ENCODE data around the gene CST6. TPM values are rescaled to one million over a fixed set of nuclear protein-coding genes. Genes with fewer than 3 reads are reported as not detected.

The CST6 gene
- total RNA-seq, 1 donor: 2.9 TPM

DNA sequence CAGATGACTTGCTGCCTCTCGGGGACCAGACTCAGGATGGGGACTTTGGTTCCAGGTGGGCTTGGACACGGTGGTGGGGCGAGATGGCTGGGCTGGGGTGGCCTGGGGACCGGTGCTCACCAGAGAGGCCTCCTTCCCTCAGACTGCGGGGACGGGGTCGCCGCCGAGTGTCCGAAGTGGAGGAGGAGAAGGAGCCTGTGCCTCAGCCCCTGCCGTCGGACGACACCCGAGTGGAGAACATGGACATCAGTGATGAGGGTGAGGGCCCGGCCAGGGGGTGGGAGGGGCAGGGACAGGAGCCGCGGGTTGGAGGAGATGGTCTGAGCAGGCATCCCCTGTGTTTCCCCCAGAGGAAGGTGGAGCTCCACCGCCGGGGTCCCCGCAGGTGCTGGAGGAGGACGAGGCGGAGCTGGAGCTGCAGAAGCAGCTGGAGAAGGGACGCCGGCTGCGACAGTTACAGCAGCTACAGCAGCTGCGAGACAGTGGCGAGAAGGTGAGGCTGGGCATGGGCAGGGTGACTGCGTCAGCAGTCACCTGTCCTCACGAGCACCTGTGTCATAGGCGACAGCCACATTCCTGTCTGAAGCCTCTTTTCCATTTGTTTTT is 44.4 kb upstream of the CST6 start:
- Histone ChIP-seq H2AFZ (ENCODE audit: low read length) (no peak overlapping the region), H3K36me3 (ENCODE audit: insufficient read depth, low read length) (peaks cover 67% of the 10 kb centered on the region), H3K9me3 (ENCODE audit: low read depth, low read length) (no peaks in the 10 kb centered on the region), H3K4me2 (ENCODE audit: insufficient read depth, low read length) (no peak overlapping the region), H4K20me1 (ENCODE audit: insufficient read depth, low read length) (peaks cover 23% of the 10 kb centered on the region), H3K27me3 (ENCODE audit: insufficient read depth, low read length) (no peaks in the 10 kb centered on the region), H3K27ac (ENCODE audit: low read depth, low read length) (no peak overlapping the region), H3K79me2 (ENCODE audit: insufficient read depth, low read length) (peaks cover 52% of the 10 kb centered on the region), H3K4me3 (ENCODE audit: insufficient read depth, low read length) (no peak overlapping the region), H3K4me1 (ENCODE audit: insufficient read depth, low read length) (peaks cover 14% of the 10 kb centered on the region)
- TF ChIP-seq, protein P1, sequence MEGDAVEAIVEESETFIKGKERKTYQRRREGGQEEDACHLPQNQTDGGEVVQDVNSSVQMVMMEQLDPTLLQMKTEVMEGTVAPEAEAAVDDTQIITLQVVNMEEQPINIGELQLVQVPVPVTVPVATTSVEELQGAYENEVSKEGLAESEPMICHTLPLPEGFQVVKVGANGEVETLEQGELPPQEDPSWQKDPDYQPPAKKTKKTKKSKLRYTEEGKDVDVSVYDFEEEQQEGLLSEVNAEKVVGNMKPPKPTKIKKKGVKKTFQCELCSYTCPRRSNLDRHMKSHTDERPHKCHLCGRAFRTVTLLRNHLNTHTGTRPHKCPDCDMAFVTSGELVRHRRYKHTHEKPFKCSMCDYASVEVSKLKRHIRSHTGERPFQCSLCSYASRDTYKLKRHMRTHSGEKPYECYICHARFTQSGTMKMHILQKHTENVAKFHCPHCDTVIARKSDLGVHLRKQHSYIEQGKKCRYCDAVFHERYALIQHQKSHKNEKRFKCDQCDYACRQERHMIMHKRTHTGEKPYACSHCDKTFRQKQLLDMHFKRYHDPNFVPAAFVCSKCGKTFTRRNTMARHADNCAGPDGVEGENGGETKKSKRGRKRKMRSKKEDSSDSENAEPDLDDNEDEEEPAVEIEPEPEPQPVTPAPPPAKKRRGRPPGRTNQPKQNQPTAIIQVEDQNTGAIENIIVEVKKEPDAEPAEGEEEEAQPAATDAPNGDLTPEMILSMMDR (IDR thresholded peaks at IDR 0.05; ENCODE audit: extremely low read depth, low read depth, low read length): no peak
- peak; percentile 46 for DNase-seq (ENCODE audit: insufficient read length, low spot score, missing footprints)

DNA sequence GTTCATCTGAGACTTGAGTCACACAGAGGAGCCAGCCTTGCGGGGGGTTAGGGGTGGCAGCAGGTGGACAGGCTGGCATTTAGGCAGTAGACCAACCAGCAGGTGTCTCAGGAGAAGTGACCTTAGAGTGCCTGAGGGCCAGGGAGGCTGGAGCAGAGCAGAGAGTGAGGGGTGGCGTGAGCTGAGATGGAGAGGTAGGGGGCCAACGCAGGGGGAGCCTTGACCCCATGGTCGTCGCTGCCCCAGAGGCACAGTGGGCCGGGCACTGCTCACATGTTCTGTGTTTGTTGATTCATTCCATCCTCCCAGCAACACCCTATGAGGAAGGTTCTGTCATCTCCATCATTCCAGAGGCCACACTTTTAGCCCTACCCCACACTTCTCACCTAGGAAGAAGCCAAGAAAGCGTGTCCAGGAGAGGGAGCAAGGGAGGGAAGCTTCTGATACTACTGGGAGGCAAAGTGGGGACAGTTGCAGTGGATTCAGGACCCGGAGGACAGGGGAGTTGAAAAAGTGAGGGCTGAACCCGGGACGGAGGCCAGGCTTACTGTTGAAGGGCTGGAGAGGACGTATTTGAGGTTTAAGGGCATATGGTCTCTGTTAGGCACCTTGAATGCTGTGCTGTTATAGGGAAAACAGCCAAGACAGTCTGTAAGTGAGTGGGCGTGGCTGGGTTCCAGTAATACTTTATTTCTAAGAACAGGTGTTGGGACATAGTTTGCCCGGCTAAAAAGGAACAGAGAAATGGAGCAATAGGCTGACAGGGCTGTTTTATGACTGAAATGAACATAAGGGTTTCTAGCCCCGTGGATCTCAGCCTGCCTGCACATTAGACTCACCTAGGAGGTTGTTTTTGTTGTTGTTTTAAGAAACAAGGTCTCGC is 43.0 kb upstream of the CST6 start:
- Histone ChIP-seq H3K4me1 (ENCODE audit: insufficient read depth, low read length) (peaks cover under 1% of the 10 kb centered on the region), H3K9me3 (ENCODE audit: low read depth, low read length) (no peaks in the 10 kb centered on the region), H3K27ac (ENCODE audit: low read depth, low read length) (no peak overlapping the region), H3K27me3 (ENCODE audit: insufficient read depth, low read length) (no peaks in the 10 kb centered on the region), H3K79me2 (ENCODE audit: insufficient read depth, low read length) (peaks cover 38% of the 10 kb centered on the region), H3K36me3 (ENCODE audit: insufficient read depth, low read length) (peaks cover 76% of the 10 kb centered on the region), H3K4me3 (ENCODE audit: insufficient read depth, low read length) (no peak overlapping the region), H2AFZ (ENCODE audit: low read length) (no peak overlapping the region), H3K4me2 (ENCODE audit: insufficient read depth, low read length) (no peak overlapping the region), H4K20me1 (ENCODE audit: insufficient read depth, low read length) (peaks cover 12% of the 10 kb centered on the region)
- DNase-seq (ENCODE audit: insufficient read length, low spot score, missing footprints): peak; percentile 35
- TF ChIP-seq, protein P1 (IDR thresholded peaks at IDR 0.05; ENCODE audit: extremely low read depth, low read depth, low read length): no peak

DNA sequence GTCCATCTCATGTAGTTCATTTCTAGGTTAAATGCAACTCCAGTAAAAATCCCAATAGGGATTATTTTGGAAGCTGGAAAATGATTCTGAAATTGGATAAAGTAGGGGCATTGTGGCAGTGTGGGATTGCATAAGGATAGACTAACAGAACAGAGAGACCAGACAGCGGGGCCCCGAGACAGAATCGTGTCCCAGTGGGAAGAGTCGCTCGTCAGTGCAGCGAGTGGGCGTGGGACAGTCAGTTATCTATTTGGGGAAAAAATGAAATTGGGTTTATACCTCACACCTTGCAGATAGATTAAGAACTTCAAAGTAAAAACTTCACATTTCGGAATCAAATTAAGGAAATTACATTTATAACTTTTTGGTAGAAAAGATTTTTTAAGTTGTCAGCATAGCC is 39.7 kb upstream of the CST6 start:
- no peak overlapping the region for H3K4me3 ChIP-seq (ENCODE audit: insufficient read depth, low read length)
- no peak for DNase-seq (ENCODE audit: insufficient read length, low spot score, missing footprints)

More for the DNA sequence above, 39.7 kb upstream of the CST6 start:
- Histone ChIP-seq H3K27ac (ENCODE audit: low read depth, low read length) (no peak overlapping the region), H3K4me1 (ENCODE audit: insufficient read depth, low read length) (no peaks in the 10 kb centered on the region), H4K20me1 (ENCODE audit: insufficient read depth, low read length) (peaks cover 8% of the 10 kb centered on the region), H3K4me2 (ENCODE audit: insufficient read depth, low read length) (no peak overlapping the region), H3K36me3 (ENCODE audit: insufficient read depth, low read length) (peaks cover 63% of the 10 kb centered on the region), H3K79me2 (ENCODE audit: insufficient read depth, low read length) (peaks cover 14% of the 10 kb centered on the region), H3K27me3 (ENCODE audit: insufficient read depth, low read length) (no peaks in the 10 kb centered on the region), H2AFZ (ENCODE audit: low read length) (no peak overlapping the region), H3K9me3 (ENCODE audit: low read depth, low read length) (no peaks in the 10 kb centered on the region)
- TF ChIP-seq, protein P1 (IDR thresholded peaks at IDR 0.05; ENCODE audit: extremely low read depth, low read depth, low read length): no peak
